Common myeloid progenitor, CD34-positive (primary cell): ENCODE results near the gene FOXO6.
A peak's percentile ranks its signal among the peaks of the same experiment; 100 is the strongest.

Experiments
- CTCF ChIA-PET: fragments of 350-600 bp; sonication (Branson Sonifier 250); formaldehyde crosslinking; loops from one replicate; lab custom pipeline; 2021; ENCODE audit warnings: antibody characterized with exemption; lab: Charles Lee
- POLR2A ChIA-PET: fragments of 350-600 bp; sonication (Branson Sonifier 250); formaldehyde crosslinking; loops from one replicate; lab custom pipeline; 2021; ENCODE audit warnings: antibody characterized with exemption; lab: Charles Lee
- DNase-seq, 3 donors: peaks; one replicate each; pipeline versions ENCODE4 v3.0.0 to v3.0.0-alpha.2; 2013
- H3K27ac ChIP-seq, 2 experiments: 1 replicate in 1 of 2; 2 replicates in 1 of 2; pipeline ENCODE4 v1.7.0; 2013; ENCODE audit warnings: inconsistent platforms in 2 of 2, low read length in 2 of 2, mild to moderate bottlenecking in 2 of 2, low read depth in 1 of 2, moderate library complexity in 1 of 2; ENCODE audit not compliant: severe bottlenecking in 2 of 2, insufficient read depth in 1 of 2, poor library complexity in 1 of 2
- H3K27me3 ChIP-seq, 5 experiments: replicated peaks in 2 of 5; 1 replicate in 3 of 5; 2 replicates in 2 of 5; pipeline versions ENCODE4 v1.6.1 to v1.7.0; 2013; ENCODE audit warnings: low read length in 4 of 5, mild to moderate bottlenecking in 2 of 5, moderate library complexity in 2 of 5, inconsistent platforms in 1 of 5; ENCODE audit not compliant: insufficient read depth in 5 of 5, control insufficient read depth in 4 of 5
- H3K36me3 ChIP-seq, 4 experiments: 1 replicate in 2 of 4; 2 replicates in 2 of 4; pipeline versions ENCODE4 v1.6.1 to v1.7.0; 2013; ENCODE audit warnings: low read length in 3 of 4, control low read depth in 1 of 4, mild to moderate bottlenecking in 1 of 4; ENCODE audit not compliant: control insufficient read depth in 4 of 4, insufficient read depth in 4 of 4
- H3K4me1 ChIP-seq, 4 experiments: 1 replicate in 3 of 4; 2 replicates in 1 of 4; pipeline versions ENCODE4 v1.6.1 to v1.7.1; 2013; ENCODE audit warnings: low read length in 3 of 4, mild to moderate bottlenecking in 3 of 4, control low read depth in 1 of 4, inconsistent platforms in 1 of 4, moderate library complexity in 1 of 4; ENCODE audit not compliant: control insufficient read depth in 4 of 4, insufficient read depth in 4 of 4; ENCODE audit errors: control extremely low read depth in 1 of 4
- H3K4me3 ChIP-seq, 7 experiments: 1 replicate in 4 of 7; 2 replicates in 3 of 7; pipeline versions ENCODE4 v1.5.1 to v1.7.0; 2013; ENCODE audit warnings: mild to moderate bottlenecking in 7 of 7, low read length in 6 of 7, moderate library complexity in 6 of 7, inconsistent platforms in 2 of 7, low read depth in 2 of 7, control low read depth in 1 of 7; ENCODE audit not compliant: insufficient read depth in 4 of 7, control insufficient read depth in 1 of 7; ENCODE audit errors: extremely low read depth in 1 of 7
- H3K9me3 ChIP-seq, 5 experiments: 1 replicate in 4 of 5; 2 replicates in 1 of 5; pipeline versions ENCODE4 v1.6.1 to v1.7.1; 2013; ENCODE audit warnings: low read length in 4 of 5, mild to moderate bottlenecking in 2 of 5, inconsistent platforms in 1 of 5, low read depth in 1 of 5, moderate library complexity in 1 of 5; ENCODE audit not compliant: control insufficient read depth in 4 of 5, insufficient read depth in 2 of 5; ENCODE audit errors: control extremely low read depth in 1 of 5
- WGBS: methylation state at CpG from one replicate; pipeline ENCODE4 v1.1.5; 2013; ENCODE audit not compliant: insufficient coverage; 5-methylcytosine and 5-hydroxymethylcytosine counted together

Gene FOXO6

DNA sequence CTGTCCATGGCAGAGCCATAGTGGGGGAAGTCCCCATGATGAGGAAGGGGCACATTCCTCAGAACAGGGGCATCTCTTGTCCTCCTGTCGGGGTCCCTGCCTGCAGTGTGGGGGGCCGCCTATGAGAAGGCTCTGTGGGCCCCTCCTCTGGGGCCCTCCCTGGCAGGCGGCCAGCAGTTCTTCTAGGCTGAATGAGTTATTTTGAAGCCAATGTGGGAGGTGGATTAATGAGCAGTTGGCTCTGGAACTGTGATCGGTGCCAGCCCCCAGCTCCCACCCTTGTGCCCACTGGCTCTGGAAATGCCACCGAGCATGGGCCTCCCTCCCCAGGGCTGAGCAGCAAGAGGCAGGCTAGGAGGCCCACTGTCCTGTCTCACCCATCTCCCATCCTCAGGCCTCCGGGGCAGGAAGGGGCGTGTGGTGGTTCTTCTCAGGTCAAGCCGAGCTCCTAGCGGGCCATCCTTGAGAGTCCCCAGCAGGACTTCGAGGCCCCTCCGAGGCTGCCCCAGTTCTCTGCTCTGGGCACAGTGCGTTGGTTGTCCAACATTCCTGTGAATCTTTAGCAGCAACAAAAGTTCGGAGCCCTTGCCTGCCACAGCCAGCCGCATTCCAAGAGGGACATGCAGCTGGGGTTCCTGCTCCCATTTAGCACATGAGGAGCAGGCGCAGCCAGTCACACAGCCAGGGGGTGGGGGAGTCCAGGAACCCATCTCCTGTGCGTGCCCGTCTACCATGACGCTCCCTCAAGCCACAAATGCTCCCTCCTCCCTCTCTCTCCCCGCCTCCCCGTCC, 66.1 kb downstream of the FOXO6 start:
- ChIA-PET POLR2A (no interaction called here), CTCF (interaction anchor here (0.9 to 1.4 kb wide), 3 partner anchors 8 to 109 kb away, joined by 3 read pairs; no protein-coding TSS in a partner anchor)
- Histone ChIP-seq H3K4me3 (no peak overlapping the region), H3K27me3 (peaks cover 0 to 2% (median 0%) of the 10 kb centered on the region in 5 experiments), H3K4me1 (peaks cover 0 to 12% (median 3%) of the 10 kb centered on the region in 4 experiments), H3K36me3 (no peaks in the 10 kb centered on the region), H3K27ac (no peak overlapping the region), H3K9me3 (no peaks in the 10 kb centered on the region)
- no peak for DNase-seq
- WGBS = 82% methylated on average over 16 of the region's 20 CpGs

- ChIA-PET CTCF (interaction anchor here (0.9 to 1.4 kb wide), 3 partner anchors 11 to 113 kb away, joined by 3 read pairs; no protein-coding TSS in a partner anchor), POLR2A (no interaction called here)
- no peak overlapping the region for H3K4me3 ChIP-seq
- H3K27me3 ChIP-seq = peaks cover 0 to 2% (median 0%) of the 10 kb centered on the region in 5 experiments
- no peaks in the 10 kb centered on the region for H3K36me3 ChIP-seq
- peak in 2 of 3 donors; percentile 31 to 41 for DNase-seq
- no peak overlapping the region for H3K27ac ChIP-seq
- 67% methylated on average over 11 of the region's 11 CpGs for WGBS
- H3K9me3 ChIP-seq = no peaks in the 10 kb centered on the region
- peaks cover 0 to 20% (median 8%) of the 10 kb centered on the region in 4 experiments for H3K4me1 ChIP-seq
Measured at GRCh38 chr1:41427916-41428737, 66.9 kb downstream of the FOXO6 start.

GRCh38 chr1:41428738-41429640, 67.8 kb downstream of the FOXO6 start:
- peaks cover 0 to 21% (median 8%) of the 10 kb centered on the region in 4 experiments for H3K4me1 ChIP-seq
- no peak for DNase-seq

GRCh38 chr1:41429641-41430035, 68.4 kb downstream of the FOXO6 start:
- H3K27me3 ChIP-seq = peaks cover 0 to 3% (median 0%) of the 10 kb centered on the region in 5 experiments
- CTCF ChIA-PET = no interaction called here

More at GRCh38 chr1:41428738-41429640, 67.8 kb downstream of the FOXO6 start:
- ChIA-PET POLR2A (no interaction called here), CTCF (interaction anchor here (1.0 to 1.4 kb wide), 2 partner anchors 111 to 114 kb away, joined by 3 read pairs; no protein-coding TSS in a partner anchor)
- Histone ChIP-seq H3K9me3 (no peaks in the 10 kb centered on the region), H3K27ac (no peak overlapping the region), H3K36me3 (no peaks in the 10 kb centered on the region), H3K4me3 (no peak overlapping the region), H3K27me3 (peaks cover 0 to 3% (median 0%) of the 10 kb centered on the region in 5 experiments)
- 96% methylated on average over 11 of the region's 16 CpGs for WGBS

GRCh38 chr1:41430069-41430468, 68.8 kb downstream of the FOXO6 start:
- H3K9me3 ChIP-seq = no peaks in the 10 kb centered on the region
- ChIA-PET CTCF (interaction anchor here (1.2 kb wide), 1 partner anchor 152 kb away, joined by 3 read pairs; no protein-coding TSS in a partner anchor), POLR2A (no interaction called here)
- no peaks in the 10 kb centered on the region for H3K36me3 ChIP-seq
- WGBS = no CpG with 5 or more reads among the region's 4 CpGs
- peaks cover 0 to 21% (median 8%) of the 10 kb centered on the region in 4 experiments for H3K4me1 ChIP-seq
- H3K4me3 ChIP-seq = no peak overlapping the region
- DNase-seq = no peak
- H3K27ac ChIP-seq = no peak overlapping the region
- peaks cover 0 to 3% (median 0%) of the 10 kb centered on the region in 5 experiments for H3K27me3 ChIP-seq

More at GRCh38 chr1:41429641-41430035, 68.4 kb downstream of the FOXO6 start:
- Histone ChIP-seq H3K27ac (no peak overlapping the region), H3K36me3 (no peaks in the 10 kb centered on the region), H3K4me3 (no peak overlapping the region), H3K9me3 (no peaks in the 10 kb centered on the region), H3K4me1 (peaks cover 0 to 21% (median 8%) of the 10 kb centered on the region in 4 experiments)
- POLR2A ChIA-PET = no interaction called here
- WGBS = 78% methylated on average over 5 of the region's 5 CpGs
- no peak for DNase-seq

GRCh38 chr1:41430582-41430981, 69.3 kb downstream of the FOXO6 start:
- CTCF ChIA-PET = interaction anchor here (1.2 to 3.1 kb wide), 3 partner anchors 12 to 158 kb away, joined by 3 to 17 read pairs (median 3); no protein-coding TSS in a partner anchor
- Histone ChIP-seq H3K4me3 (no peak overlapping the region), H3K36me3 (no peaks in the 10 kb centered on the region), H3K27me3 (peaks cover 0 to 8% (median 3%) of the 10 kb centered on the region in 5 experiments), H3K4me1 (peaks cover 0 to 21% (median 8%) of the 10 kb centered on the region in 4 experiments), H3K27ac (no peak overlapping the region), H3K9me3 (no peaks in the 10 kb centered on the region)
- no peak for DNase-seq
- WGBS = 93% methylated on average over 3 of the region's 4 CpGs
- POLR2A ChIA-PET = no interaction called here
